ENCODE measurements around the gene ICE2. TPM values are rescaled to one million over a fixed set of nuclear protein-coding genes. Genes with fewer than 3 reads are reported as not detected.

ICE2 gene
- total and polyA plus RNA-seq, 4 donors = 7.1 to 62.0 (median 26.0) TPM

Other genes with a start within 250 kb of the ICE2 start
- 100 to 1,000 TPM; 699 to 767 TPM for gene ANXA2, start 81.2 kb downstream of the ICE2 start, total RNA-seq
- gene ANXA2, start 81.2 kb downstream of the ICE2 start, polyA plus RNA-seq = 1,000 to 10,000 TPM in 1 of 2 donors, 100 to 1,000 TPM in 1; 827 to 1,029 TPM